HTR-8/SVneo (cell line): ENCODE measurements around the gene SOX2.
"Not testable (repeated sequence)": the region's sequence is repeated elsewhere in the genome, so short reads cannot be mapped to it uniquely, and the experiment has no call there.

Experiments
- DNase-seq: peaks from one replicate; pipeline ENCODE4 v3.0.0; 2011; ENCODE audit warnings: low spot score, mixed read lengths; ENCODE audit not compliant: insufficient read length
- FAIRE-seq: peaks from 2 replicates; lab custom pipeline; 2011; peaks lifted over from hg19 to GRCh38; lab: Jason Lieb, UNC

Gene SOX2

DNA sequence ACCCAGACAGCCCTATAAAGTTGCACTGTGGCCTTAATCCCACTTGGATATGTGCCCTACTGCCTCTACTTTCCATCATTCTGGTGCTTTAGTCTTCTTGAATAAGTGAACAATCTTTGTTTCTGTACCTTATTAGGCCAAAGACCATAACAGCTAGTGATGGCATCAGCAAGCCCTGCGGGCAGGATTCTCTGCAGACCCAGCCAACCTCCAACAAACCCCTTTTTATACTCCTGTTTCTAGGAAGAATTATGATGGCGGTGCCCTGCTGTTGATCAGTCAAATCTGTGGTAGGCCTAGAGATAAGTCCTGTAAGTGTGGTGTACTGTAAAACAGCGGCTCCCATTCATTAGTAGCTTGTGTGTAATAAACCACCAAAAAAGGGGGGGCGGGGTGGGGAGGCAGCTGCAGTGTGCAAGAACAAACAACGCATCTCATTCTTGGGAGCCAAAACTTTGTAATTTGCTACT, 40.5 kb downstream of the SOX2 start:
- no peak for FAIRE-seq
- DNase-seq: no peak

DNA sequence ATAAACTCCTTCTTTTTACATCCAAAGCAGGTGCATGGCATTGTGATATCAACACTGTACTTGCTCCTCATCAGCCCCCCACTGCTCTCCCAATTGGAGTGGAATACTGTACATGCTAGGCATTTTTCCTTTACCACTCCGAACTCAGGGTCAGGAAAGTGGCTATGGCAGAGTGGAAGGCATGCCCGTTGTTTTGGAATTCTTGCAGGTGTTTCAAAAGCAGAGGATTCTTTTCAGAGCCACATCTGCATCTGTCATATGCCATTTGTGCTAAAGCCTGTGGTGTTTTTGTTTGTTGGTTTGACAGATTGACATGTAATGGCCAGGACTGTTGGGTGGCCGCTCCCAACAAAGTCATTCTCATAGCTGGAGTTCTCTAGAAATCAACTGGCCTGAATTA, 41.7 kb downstream of the SOX2 start:
- DNase-seq (no peak), FAIRE-seq (no peak)

DNA sequence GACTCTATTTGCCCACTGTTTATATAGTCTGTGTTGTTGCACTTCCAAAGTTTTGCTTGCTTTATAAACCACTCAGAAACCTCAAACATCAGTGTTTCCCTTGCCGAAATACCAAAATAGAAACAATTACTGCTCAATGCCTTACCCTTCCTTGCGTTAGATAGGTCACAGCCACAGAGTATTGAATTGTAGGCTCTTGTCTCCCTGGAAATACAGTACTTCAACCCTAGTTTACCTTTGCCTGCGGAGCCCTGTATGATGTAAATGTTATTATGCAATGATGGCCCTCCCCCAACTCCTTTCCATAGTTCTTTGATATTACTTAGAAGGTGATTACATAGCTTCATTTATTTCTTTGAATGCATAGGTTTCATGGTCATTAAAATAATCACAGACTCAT, 44.2 kb downstream of the SOX2 start:
- DNase-seq (no peak), FAIRE-seq (no peak)

DNA sequence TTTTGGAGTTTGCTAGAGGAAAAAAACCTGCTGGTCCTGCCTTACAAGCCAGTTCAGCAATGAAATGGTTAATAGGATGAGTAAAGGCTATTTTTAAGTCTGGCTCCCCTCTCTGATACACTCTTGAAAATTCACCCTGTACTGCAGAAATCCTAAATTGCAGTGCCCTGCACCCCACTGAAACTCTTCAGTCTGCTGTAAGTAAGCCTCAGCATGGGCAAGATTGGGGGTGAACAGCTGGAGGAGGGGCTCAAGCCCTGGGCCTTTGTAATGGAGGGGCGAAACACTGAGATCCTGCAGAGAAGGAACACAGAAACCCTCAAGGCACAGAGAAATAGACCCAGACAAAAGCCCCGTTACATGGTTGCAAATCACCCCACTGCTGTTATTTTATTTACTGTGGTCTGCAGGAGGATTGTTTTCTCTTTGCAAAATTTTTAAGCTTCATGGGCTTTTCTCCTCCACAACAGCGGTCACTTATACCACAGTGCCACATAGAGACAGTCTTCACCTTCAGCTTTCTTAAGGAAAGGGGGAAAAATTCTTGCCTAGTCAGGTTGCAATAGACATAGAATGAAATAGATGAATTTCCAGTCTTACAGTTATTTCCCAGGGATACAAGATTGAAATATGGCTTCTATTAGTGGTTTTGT, 45.0 kb downstream of the SOX2 start:
- FAIRE-seq (no peak), DNase-seq (no peak)

DNA sequence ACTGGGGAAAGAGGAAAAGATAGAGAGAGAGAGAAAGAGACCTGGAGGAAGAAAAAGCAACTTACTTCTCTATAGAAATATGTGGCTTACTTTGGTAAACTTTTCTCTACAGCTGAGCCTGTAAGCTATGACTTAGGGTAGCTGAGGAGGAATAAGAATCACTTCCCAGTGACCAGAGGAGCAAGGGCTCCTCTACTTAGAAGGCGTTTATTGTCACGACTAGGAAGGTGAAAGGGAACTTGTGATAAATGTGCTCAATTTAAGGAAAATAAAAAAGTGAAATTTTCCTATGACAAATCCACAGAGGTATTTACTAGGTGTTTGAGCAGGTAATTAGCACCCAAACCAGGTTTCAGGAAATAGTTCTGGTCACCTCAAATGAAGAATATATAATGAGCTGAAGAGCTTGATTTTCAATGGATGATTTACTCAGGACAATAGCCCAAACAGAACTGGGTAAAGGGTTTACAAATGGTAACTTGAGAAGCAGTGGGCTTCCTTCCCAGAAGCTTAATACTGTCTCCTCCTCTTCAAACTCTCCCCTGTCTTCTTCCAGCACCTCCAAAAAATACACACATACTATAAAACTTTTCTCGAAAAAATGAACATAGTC, 46.1 kb downstream of the SOX2 start:
- no peak for FAIRE-seq
- no peak for DNase-seq

DNA sequence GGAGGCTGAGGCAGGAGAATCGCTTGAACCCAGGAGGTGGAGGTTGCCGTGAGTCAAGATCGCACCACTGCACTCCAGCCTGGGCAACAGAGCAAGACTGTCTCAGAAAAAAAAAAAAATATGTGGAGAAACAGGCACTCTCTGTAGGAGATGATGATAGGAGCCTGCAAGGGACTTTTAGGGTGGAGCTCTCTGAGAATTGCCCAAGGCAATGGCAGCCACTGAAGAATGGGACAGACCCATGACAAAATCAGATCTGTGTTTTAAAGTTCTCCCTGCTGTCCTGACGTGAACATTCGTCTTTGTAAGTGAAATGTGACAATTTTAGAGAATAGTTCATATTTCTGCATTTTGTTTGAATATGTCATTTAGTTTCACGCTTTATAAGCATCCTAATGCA, 50.2 kb downstream of the SOX2 start:
- no peak for FAIRE-seq
- no peak for DNase-seq

DNA sequence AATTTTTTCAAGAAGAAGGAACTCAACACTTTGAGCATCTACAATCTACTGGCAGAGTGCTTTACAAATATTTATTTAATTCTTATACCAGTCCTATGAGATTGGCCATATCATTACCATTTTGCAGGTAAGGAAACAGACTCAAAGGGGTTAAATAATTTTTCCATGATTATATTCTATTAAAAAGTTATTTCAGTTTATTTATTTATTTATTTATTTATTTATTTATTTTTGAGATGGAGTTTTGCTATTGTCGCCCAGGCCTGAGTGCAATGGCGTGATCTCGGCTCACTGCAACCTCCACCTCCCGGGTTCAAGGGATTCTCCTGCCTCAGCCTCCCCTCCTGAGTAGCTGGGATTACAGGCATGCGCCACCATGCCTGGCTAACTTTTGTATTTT, 52.3 kb downstream of the SOX2 start:
- not testable (repeated sequence) for DNase-seq, FAIRE-seq
